GM12872 (cell line): ENCODE measurements around the gene QPRT.

ENCODE experiments used
- CTCF ChIP-seq: IDR thresholded peaks from 3 replicates; pipeline ENCODE4 v1.5.1; 2011; ENCODE audit warnings: low read depth, mild to moderate bottlenecking, low read length, moderate library complexity; ENCODE audit not compliant: insufficient read depth

Gene QPRT

GRCh38 chr16:29710227-29711219, 31.5 kb downstream of the QPRT start:
- peak; percentile 70 for TF ChIP-seq CTCF

- TF ChIP-seq CTCF, result no peak
Measured at GRCh38 chr16:29712809-29713208, 33.8 kb downstream of the QPRT start.

GRCh38 chr16:29714396-29714795, 35.4 kb downstream of the QPRT start:
- no peak for TF ChIP-seq CTCF

DNA sequence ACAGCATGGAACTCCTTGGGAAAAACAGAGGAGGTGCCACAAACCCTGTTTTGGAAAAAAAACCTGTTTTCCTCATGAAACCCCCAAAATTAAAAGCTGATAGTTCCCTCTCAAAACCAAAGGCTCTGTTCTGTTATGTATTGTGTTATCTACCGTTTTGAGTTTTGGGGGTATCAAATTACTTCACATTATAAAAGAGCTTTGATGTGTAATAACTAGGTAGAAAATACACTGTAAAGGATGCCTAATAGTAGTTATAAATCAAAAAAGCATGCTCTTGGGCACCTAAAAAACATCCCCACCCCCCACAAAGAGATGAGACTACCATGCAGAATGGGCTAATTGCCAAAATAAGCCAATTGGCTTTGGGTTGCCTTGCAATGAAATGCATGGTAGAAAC, 36.0 kb downstream of the QPRT start:
- no peak for TF ChIP-seq CTCF

DNA sequence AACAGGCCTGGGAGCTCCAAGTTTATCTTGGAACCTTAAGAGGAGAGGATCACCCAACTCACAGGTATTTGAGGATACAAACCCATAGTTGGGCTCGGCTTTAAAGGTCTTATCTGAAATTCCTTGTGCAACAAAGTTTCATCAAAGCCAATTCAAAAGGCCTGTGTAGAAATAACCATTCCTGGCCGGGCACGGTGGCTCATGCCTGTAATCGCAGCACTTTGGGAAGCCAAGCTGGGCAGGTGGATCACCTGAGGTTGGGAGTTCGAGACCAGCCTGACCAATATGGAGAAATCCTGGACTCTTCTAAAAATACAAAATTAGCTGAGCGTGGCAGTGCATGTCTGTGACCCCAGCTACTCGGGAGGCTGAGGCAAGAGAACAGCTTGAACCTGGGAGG, 38.1 kb downstream of the QPRT start:
- no peak for TF ChIP-seq CTCF

GRCh38 chr16:29719063-29719462, 40.1 kb downstream of the QPRT start:
- TF ChIP-seq CTCF, result no peak

GRCh38 chr16:29720703-29721102, 41.7 kb downstream of the QPRT start:
- no peak for TF ChIP-seq CTCF
